ENCODE measurements around the gene MICB. TPM values are rescaled to one million over a fixed set of nuclear protein-coding genes. Genes with fewer than 3 reads are reported as not detected.

The MICB gene
- total and polyA plus RNA-seq, 2 of the 8 experiments (the other 6 are each of a cell fraction or from before 2014, with no cell fraction given), result 16.2 to 25.3 TPM

GRCh38 chr6:31474871-31475286, 23.1 kb upstream of the MICB start:
- peaks cover 0 to 2% (median 0%) of the 10 kb centered on the region in 4 experiments; a peak in 2 of 7 replicates for H3K27me3 ChIP-seq (replicated peaks in 1 of 4; ENCODE audit: control insufficient read depth in 3 of 4, extremely low read depth in 1 of 4, insufficient read depth in 3 of 4, low read length in 3 of 4)
- peak; percentile 15 to 43; a peak in 3 of 4 replicates for TF ChIP-seq RAD21 (IDR thresholded peaks at IDR 0.05 in 1 of 2, conservative IDR thresholded peaks at IDR 0.05 in 1 of 2; ENCODE audit: low read depth in 2 of 2, low read length in 2 of 2)
- TF ChIP-seq MAX (IDR thresholded peaks at IDR 0.05), result 0 out of 2 replicates have a peak, but pooled peaks have one; percentile 27
- no peak for TF ChIP-seq TCF12 (IDR thresholded peaks at IDR 0.05; ENCODE audit: low read depth, low read length)
- TF ChIP-seq, protein P1, sequence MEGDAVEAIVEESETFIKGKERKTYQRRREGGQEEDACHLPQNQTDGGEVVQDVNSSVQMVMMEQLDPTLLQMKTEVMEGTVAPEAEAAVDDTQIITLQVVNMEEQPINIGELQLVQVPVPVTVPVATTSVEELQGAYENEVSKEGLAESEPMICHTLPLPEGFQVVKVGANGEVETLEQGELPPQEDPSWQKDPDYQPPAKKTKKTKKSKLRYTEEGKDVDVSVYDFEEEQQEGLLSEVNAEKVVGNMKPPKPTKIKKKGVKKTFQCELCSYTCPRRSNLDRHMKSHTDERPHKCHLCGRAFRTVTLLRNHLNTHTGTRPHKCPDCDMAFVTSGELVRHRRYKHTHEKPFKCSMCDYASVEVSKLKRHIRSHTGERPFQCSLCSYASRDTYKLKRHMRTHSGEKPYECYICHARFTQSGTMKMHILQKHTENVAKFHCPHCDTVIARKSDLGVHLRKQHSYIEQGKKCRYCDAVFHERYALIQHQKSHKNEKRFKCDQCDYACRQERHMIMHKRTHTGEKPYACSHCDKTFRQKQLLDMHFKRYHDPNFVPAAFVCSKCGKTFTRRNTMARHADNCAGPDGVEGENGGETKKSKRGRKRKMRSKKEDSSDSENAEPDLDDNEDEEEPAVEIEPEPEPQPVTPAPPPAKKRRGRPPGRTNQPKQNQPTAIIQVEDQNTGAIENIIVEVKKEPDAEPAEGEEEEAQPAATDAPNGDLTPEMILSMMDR (IDR thresholded peaks at IDR 0.05; ENCODE audit: control extremely low read depth in 1 of 3, insufficient read depth in 1 of 3, low read depth in 1 of 3, low read length in 3 of 3), result peak; percentile 58 to 84 (median 82)
- no peak overlapping the region for H2BK5ac ChIP-seq (ENCODE audit: low read depth, low read length)
- no peak overlapping the region for H4K8ac ChIP-seq (ENCODE audit: extremely low read depth, insufficient read depth, low read length)
- H2BK15ac ChIP-seq (ENCODE audit: low read length), result 0 out of 2 replicates have a peak overlapping the region, but pooled peaks have one; percentile 34
- no peak overlapping the region for H2BK20ac ChIP-seq (ENCODE audit: low read length)
- ChIA-PET CTCF (ENCODE audit: partially characterized antibody) (interaction anchor here (0.6 to 2.2 kb wide), 11 partner anchors 9 to 240 kb away, joined by 3 to 10 read pairs (median 4); no protein-coding TSS in a partner anchor), POLR2A (ENCODE audit: partially characterized antibody) (interaction anchor here (0.6 to 1.3 kb wide), 2 partner anchors 57 to 67 kb away, joined by 3 read pairs; partner anchors contain the start of gene DDX39B)
- no peak overlapping the region for H3K4me3 ChIP-seq (ENCODE audit: extremely low read depth in 1 of 4, insufficient read depth in 2 of 4, low read depth in 3 of 4, low read length in 4 of 4)
- no peak overlapping the region for H3K4ac ChIP-seq (replicated peaks; ENCODE audit: insufficient read length, low read depth, low read length)
- H2BK12ac ChIP-seq (ENCODE audit: low read depth, low read length), result no peak overlapping the region; the same call in 1 of the 2 replicates
- DNase-seq (ENCODE audit: low read depth in 1 of 2, low spot score in 2 of 2), result peak in 1 of 2 experiments; percentile 87
- H3K23me2 ChIP-seq (ENCODE audit: low read depth, low read length), result no peaks in the 10 kb centered on the region
- peak overlapping the region; percentile 42; the same call in 1 of the 2 replicates for H3K18ac ChIP-seq (ENCODE audit: extremely low read depth, low read length)
- H3K36me3 ChIP-seq (ENCODE audit: control insufficient read depth in 2 of 4, insufficient read depth in 4 of 4, low read length in 3 of 4), result no peaks in the 10 kb centered on the region
- H2BK120ac ChIP-seq (replicated peaks; ENCODE audit: low read depth, low read length), result no peak overlapping the region
- H3K14ac ChIP-seq (ENCODE audit: insufficient read length), result no peak overlapping the region
- FAIRE-seq, result no peak
- no peak overlapping the region for H3K9ac ChIP-seq (replicated peaks in 1 of 4; ENCODE audit: extremely low read depth in 1 of 4, low read depth in 3 of 4, low read length in 3 of 4)
- H3K4me1 ChIP-seq (replicated peaks in 1 of 4; ENCODE audit: control insufficient read depth in 3 of 4, insufficient read depth in 4 of 4, low read length in 3 of 4), result no peaks in the 10 kb centered on the region
- H3K27ac ChIP-seq (ENCODE audit: low read depth, low read length), result no peak overlapping the region
- no peak overlapping the region for H3K23ac ChIP-seq (ENCODE audit: insufficient read length)
- no peaks in the 10 kb centered on the region for H4K20me1 ChIP-seq (replicated peaks in 1 of 2; ENCODE audit: control insufficient read depth in 1 of 2, insufficient read depth in 2 of 2, low read length in 2 of 2)
- no peaks in the 10 kb centered on the region for H3K79me1 ChIP-seq (ENCODE audit: low read depth, low read length)
- 69% methylated on average over 6 of the region's 6 CpGs; no CpG with 5 or more reads in 1 of the 2 experiments for WGBS, 2 experiments (ENCODE audit: extremely low coverage in 1 of 2, insufficient coverage in 1 of 2, insufficient read length in 1 of 2, insufficient replicate concordance in 2 of 2, low coverage in 1 of 2, low lambda C conversion rate in 2 of 2, missing lambda C conversion rate in 1 of 2)
- H4K91ac ChIP-seq (replicated peaks; ENCODE audit: insufficient read length, low read length), result peak overlapping the region; percentile 52
- no peak overlapping the region for H3K4me2 ChIP-seq (ENCODE audit: insufficient read depth in 1 of 2, low read depth in 2 of 2, low read length in 2 of 2)
- H3K9me3 ChIP-seq (ENCODE audit: insufficient read depth in 2 of 2, low read depth in 1 of 2, low read length in 1 of 2), result no peaks in the 10 kb centered on the region
- H2AFZ ChIP-seq (ENCODE audit: low read length), result no peak overlapping the region
- no peak overlapping the region for H4K5ac ChIP-seq (ENCODE audit: insufficient read length, low read depth, low read length)
- H3K56ac ChIP-seq (replicated peaks; ENCODE audit: insufficient read length, low read depth, low read length), result no peak overlapping the region
- no peak overlapping the region for H2AK5ac ChIP-seq (ENCODE audit: low read depth, low read length)
- H3K79me2 ChIP-seq (ENCODE audit: control insufficient read depth in 1 of 2, insufficient read depth in 2 of 2, low read length in 2 of 2), result no peaks in the 10 kb centered on the region
